Fibroblast of mammary gland (primary cell): ENCODE measurements around the gene PKD1L1.

ENCODE experiments used
- DNase-seq: peaks from one replicate; pipeline ENCODE4 v3.0.0-alpha.2; 2010; ENCODE audit warnings: low read depth
- H3K4me3 ChIP-seq: 2 replicates; pipeline ENCODE4 v1.5.1; 2011; ENCODE audit warnings: low read depth, mild to moderate bottlenecking, low read length, moderate library complexity; ENCODE audit not compliant: control insufficient read depth
- TF ChIP-seq, protein P1 (sequence below): conservative IDR thresholded peaks from 2 replicates; pipeline ENCODE4 v1.5.1; 2011; ENCODE audit warnings: low read depth, low read length, inconsistent platforms; ENCODE audit not compliant: control insufficient read depth, insufficient read depth

The PKD1L1 gene

DNA sequence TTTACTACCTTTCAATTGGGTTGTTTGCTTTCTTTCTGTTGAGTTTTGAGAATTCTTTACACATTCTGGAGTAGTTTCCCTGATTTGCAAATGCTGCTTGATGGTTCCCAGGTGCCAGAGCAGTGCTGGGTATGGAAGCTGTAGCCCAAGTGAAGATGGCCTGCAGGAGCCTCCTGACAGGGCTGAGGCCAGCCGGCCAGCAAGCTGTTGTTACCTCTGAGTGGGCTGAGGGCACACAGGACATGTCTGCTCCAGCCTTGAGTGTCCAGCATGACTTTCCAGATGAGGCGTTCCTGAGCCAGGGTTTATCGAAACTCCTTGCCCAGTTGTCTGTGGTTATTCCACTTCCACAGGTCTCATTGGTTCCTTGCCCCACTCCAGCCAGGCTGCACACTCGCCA lies 201.8 kb downstream of the PKD1L1 start:
- no peak for DNase-seq
- TF ChIP-seq, protein P1, sequence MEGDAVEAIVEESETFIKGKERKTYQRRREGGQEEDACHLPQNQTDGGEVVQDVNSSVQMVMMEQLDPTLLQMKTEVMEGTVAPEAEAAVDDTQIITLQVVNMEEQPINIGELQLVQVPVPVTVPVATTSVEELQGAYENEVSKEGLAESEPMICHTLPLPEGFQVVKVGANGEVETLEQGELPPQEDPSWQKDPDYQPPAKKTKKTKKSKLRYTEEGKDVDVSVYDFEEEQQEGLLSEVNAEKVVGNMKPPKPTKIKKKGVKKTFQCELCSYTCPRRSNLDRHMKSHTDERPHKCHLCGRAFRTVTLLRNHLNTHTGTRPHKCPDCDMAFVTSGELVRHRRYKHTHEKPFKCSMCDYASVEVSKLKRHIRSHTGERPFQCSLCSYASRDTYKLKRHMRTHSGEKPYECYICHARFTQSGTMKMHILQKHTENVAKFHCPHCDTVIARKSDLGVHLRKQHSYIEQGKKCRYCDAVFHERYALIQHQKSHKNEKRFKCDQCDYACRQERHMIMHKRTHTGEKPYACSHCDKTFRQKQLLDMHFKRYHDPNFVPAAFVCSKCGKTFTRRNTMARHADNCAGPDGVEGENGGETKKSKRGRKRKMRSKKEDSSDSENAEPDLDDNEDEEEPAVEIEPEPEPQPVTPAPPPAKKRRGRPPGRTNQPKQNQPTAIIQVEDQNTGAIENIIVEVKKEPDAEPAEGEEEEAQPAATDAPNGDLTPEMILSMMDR = no peak
- no peak overlapping the region for H3K4me3 ChIP-seq

DNA sequence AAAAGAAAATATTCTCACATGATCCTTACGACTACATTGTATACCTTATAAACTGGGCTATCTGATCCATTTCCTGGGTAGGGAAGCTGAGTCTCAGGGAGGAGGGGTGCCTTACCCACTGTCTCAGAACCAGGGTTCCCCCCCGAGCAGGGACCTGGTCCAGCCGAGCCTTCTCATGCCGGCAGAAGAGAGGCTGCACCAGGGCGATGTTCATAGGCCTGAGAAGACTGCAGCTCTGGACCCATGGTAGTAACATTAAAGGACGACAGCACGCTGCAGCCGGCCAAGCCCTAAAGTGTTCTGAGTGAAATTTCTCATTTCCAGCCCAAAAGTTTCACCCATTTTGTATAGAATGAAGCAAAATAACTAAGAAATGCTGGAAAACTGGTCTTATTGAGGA lies 203.4 kb downstream of the PKD1L1 start:
- DNase-seq = no peak
- TF ChIP-seq, protein P1 = no peak
- H3K4me3 ChIP-seq = no peak overlapping the region

DNA sequence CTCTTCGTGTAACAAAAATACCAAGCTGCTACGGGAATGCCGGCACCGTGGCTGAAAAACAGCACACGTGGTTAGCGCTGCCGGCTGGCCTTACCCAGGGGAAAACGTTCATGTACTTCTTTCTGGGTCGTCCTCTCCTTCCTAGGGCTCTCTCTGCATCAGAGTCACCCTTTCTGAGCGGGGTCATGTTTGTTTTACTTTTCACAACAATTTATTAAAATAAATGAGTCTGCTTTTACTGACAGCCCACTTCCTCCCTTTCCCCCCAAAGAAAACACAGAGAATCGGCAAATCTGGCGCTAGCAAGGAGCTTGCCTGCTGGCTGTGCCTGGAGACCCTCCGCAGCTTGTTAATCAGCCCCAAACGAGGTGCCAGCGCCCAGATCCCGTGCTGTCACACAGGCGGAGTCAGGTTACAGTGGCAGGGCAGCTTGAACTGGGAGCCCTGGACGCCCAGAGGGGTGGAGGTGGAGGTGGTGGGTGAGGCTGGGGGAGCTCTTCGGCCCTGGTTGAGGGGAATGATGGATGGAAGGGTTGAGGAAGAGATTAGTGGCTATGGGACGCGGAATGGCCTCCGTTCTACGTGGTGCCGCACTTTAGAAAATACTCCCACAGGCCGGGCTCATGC lies 204.2 kb downstream of the PKD1L1 start:
- TF ChIP-seq, protein P1 = no peak
- no peak overlapping the region for H3K4me3 ChIP-seq
- DNase-seq = no peak

DNA sequence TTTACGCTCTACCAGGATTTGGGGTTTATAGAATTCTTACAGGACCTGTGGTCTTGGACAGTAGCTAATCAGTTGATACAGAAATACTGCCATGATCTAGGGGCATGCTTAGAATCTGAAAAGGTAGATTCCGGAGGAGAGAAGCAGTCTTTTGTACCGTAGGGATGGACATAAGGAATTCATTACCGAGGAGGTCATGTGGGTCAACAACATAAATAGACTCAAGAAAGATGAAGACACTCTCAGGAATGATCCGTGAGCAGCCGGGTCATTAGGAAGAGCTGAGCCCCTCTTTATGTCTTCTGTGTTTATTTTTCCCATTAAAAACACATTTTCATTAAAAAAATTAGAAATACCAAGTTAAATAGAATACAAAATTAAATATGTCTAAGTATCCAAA lies 206.3 kb downstream of the PKD1L1 start:
- DNase-seq = peak; percentile 44
- H3K4me3 ChIP-seq = no peak overlapping the region
- TF ChIP-seq, protein P1 = no peak

DNA sequence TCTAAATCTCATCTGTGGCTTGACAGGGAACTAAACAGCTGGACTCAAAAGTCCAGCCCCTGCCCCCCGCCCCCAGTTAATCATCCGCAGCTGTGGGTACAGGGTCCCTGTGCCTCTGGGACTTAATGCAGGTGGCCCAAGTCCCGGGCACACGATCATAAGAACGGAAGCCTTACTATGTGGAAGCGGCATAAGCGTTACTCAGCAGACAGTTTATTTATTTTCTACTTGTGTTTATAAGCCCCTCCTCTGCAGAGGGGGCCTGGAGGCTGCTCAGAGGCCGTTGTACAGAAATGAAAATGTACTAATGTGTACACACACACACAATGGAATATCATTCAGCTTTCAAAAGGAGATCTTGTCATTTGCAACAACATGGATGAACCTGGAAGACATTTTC lies 208.4 kb downstream of the PKD1L1 start:
- no peak overlapping the region for H3K4me3 ChIP-seq
- no peak for DNase-seq
- TF ChIP-seq, protein P1 = no peak

DNA sequence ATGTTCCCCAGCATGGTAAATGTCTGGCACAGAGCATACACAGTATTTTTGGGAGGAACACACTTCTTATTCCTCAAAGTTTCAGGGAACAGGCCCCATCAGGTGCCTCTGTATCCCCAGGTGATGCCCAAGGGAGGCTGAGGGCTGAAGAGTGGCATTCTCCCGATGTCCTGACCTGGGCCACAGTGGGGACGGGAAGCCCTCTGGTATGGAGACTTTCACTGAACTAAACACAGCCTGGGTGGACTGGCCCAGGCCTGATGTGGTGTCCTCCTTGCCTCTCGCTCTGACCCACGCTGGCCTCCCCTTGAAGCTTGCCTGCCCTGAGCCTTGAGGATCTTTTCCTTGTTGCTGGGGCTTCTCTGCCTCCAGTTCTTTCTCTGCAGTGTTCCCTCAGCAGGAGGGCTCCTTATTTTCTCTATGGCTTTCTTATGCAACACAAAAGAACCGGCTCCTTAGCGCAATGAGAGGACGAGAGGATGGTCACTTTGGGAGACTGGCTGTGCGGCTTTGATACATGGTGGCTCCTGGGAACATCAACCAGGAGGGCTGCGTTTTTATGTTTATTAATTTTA lies 208.9 kb downstream of the PKD1L1 start:
- TF ChIP-seq, protein P1 = no peak
- no peak for DNase-seq
- no peak overlapping the region for H3K4me3 ChIP-seq
